H1 (cell line): Measurements from ENCODE around the gene ZNF385B. TPM values are rescaled to one million over a fixed set of nuclear protein-coding genes. Genes with fewer than 3 reads are reported as not detected.

Experiments
- CTCF ChIA-PET: fragments of 300-600 bp; sonication (Branson Sonifier 250); formaldehyde crosslinking; loops from one replicate; lab custom pipeline; 2021; ENCODE audit not compliant: partially characterized antibody; lab: Charles Lee
- POLR2A ChIA-PET: fragments of 300-600 bp; sonication (Branson Sonifier 250); formaldehyde crosslinking; loops from one replicate; lab custom pipeline; 2021; ENCODE audit warnings: inconsistent platforms; ENCODE audit not compliant: partially characterized antibody; lab: Charles Lee
- DNase-seq, 2 experiments: peaks; one replicate each; pipeline versions ENCODE4 v3.0.0 to v3.0.0-alpha.2; 2010 to 2022; ENCODE audit warnings: low spot score in 2 of 2, low read depth in 1 of 2, mixed read lengths in 1 of 2
- FAIRE-seq: peaks from 2 replicates; lab custom pipeline; 2011; peaks lifted over from hg19 to GRCh38; lab: Jason Lieb, UNC
- H2AFZ ChIP-seq: 2 replicates; pipeline ENCODE4 v1.8.1; 2012; ENCODE audit warnings: low read length, inconsistent platforms
- H2AK5ac ChIP-seq: 2 replicates; pipeline ENCODE4 v1.6.1; 2013; ENCODE audit warnings: low read depth, low read length
- H2BK120ac ChIP-seq: replicated peaks from 2 replicates; pipeline ENCODE3; 2013; ENCODE audit warnings: low read depth, low read length, inconsistent platforms
- H2BK12ac ChIP-seq: 2 replicates; pipeline ENCODE4 v1.6.1; 2013; ENCODE audit warnings: low read depth, low read length
- H2BK15ac ChIP-seq: 2 replicates; pipeline ENCODE4 v1.6.1; 2013; ENCODE audit warnings: low read length
- H2BK20ac ChIP-seq: 2 replicates; pipeline ENCODE4 v1.6.1; 2013; ENCODE audit warnings: low read length
- H2BK5ac ChIP-seq: 2 replicates; pipeline ENCODE4 v1.6.1; 2013; ENCODE audit warnings: low read depth, low read length
- H3K14ac ChIP-seq: 2 replicates; pipeline ENCODE4 v1.6.1; 2013; ENCODE audit warnings: inconsistent platforms; ENCODE audit not compliant: insufficient read length
- H3K18ac ChIP-seq: 2 replicates; pipeline ENCODE4 v1.6.1; 2013; ENCODE audit warnings: low read length; ENCODE audit errors: extremely low read depth
- H3K23ac ChIP-seq: 2 replicates; pipeline ENCODE4 v1.6.1; 2013; ENCODE audit warnings: inconsistent platforms; ENCODE audit not compliant: insufficient read length
- H3K23me2 ChIP-seq: 2 replicates; pipeline ENCODE4 v1.6.1; 2013; ENCODE audit warnings: low read depth, low read length
- H3K27ac ChIP-seq: 2 replicates; pipeline ENCODE4 v1.6.1; 2011; ENCODE audit warnings: low read depth, low read length, inconsistent platforms
- H3K27me3 ChIP-seq, 4 experiments: replicated peaks in 1 of 4; 1 replicate in 1 of 4; 2 replicates in 3 of 4; pipeline versions ENCODE4 v1.6.1 to v1.8.1; 2011 to 2013; ENCODE audit warnings: low read length in 3 of 4, mild to moderate bottlenecking in 3 of 4, inconsistent platforms in 2 of 4, mixed read lengths in 2 of 4, moderate library complexity in 1 of 4; ENCODE audit not compliant: control insufficient read depth in 3 of 4, insufficient read depth in 3 of 4; ENCODE audit errors: extremely low read depth in 1 of 4
- H3K36me3 ChIP-seq, 4 experiments: 2 replicates each; pipeline versions ENCODE4 v1.6.1 to v1.8.1; 2011 to 2013; ENCODE audit warnings: mild to moderate bottlenecking in 4 of 4, low read length in 3 of 4, moderate library complexity in 2 of 4, control low read depth in 1 of 4, inconsistent platforms in 1 of 4; ENCODE audit not compliant: insufficient read depth in 4 of 4, control insufficient read depth in 2 of 4
- H3K4ac ChIP-seq: replicated peaks from 2 replicates; pipeline ENCODE3; 2013; ENCODE audit warnings: low read length, low read depth, mixed read lengths, inconsistent platforms; ENCODE audit not compliant: insufficient read length
- H3K4me1 ChIP-seq, 4 experiments: replicated peaks in 1 of 4; 1 replicate in 1 of 4; 2 replicates in 3 of 4; pipeline versions ENCODE4 v1.6.1 to v1.8.1; 2011 to 2013; ENCODE audit warnings: low read length in 3 of 4, inconsistent platforms in 2 of 4, mixed read lengths in 1 of 4; ENCODE audit not compliant: insufficient read depth in 4 of 4, control insufficient read depth in 3 of 4
- H3K4me2 ChIP-seq, 2 experiments: 2 replicates each; pipeline versions ENCODE4 v1.6.1 to v1.8.1; 2011 to 2013; ENCODE audit warnings: low read depth in 2 of 2, low read length in 2 of 2, control low read depth in 1 of 2, inconsistent platforms in 1 of 2, mild to moderate bottlenecking in 1 of 2; ENCODE audit not compliant: insufficient read depth in 1 of 2
- H3K4me3 ChIP-seq, 4 experiments: fragments of 200-600, 300-600 bp in 1 of 4; sonication (generic), shearing (Covaris generic), sonication (Bioruptor Twin) in 1 of 4; 2 replicates each; pipeline versions ENCODE4 v1.5.1 to v1.8.1; 2011 to 2016; ENCODE audit warnings: low read length in 4 of 4, low read depth in 3 of 4, control low read depth in 2 of 4, inconsistent platforms in 2 of 4, mild to moderate bottlenecking in 2 of 4, mixed read lengths in 1 of 4, moderate library complexity in 1 of 4; ENCODE audit not compliant: insufficient read depth in 2 of 4; ENCODE audit errors: extremely low read depth in 1 of 4
- H3K56ac ChIP-seq: replicated peaks from 2 replicates; pipeline ENCODE3; 2013; ENCODE audit warnings: low read depth, mild to moderate bottlenecking, mixed read lengths, low read length, inconsistent platforms; ENCODE audit not compliant: insufficient read length
- H3K79me1 ChIP-seq: 2 replicates; pipeline ENCODE4 v1.6.1; 2013; ENCODE audit warnings: low read depth, low read length, control low read depth
- H3K79me2 ChIP-seq, 2 experiments: 2 replicates each; pipeline versions ENCODE4 v1.6.1 to v1.8.1; 2012 to 2013; ENCODE audit warnings: low read length in 2 of 2, mild to moderate bottlenecking in 2 of 2, inconsistent platforms in 1 of 2; ENCODE audit not compliant: insufficient read depth in 2 of 2, control insufficient read depth in 1 of 2
- H3K9ac ChIP-seq, 4 experiments: replicated peaks in 1 of 4; 1 replicate in 1 of 4; 2 replicates in 3 of 4; pipeline versions ENCODE4 v1.6.1 to v1.8.1; 2011 to 2013; ENCODE audit warnings: low read depth in 3 of 4, low read length in 3 of 4, control low read depth in 2 of 4, mild to moderate bottlenecking in 2 of 4, moderate library complexity in 2 of 4, inconsistent platforms in 1 of 4; ENCODE audit errors: extremely low read depth in 1 of 4
- H3K9me3 ChIP-seq, 2 experiments: 2 replicates each; pipeline versions ENCODE4 v1.6.1 to v1.8.1; 2012 to 2013; ENCODE audit warnings: mild to moderate bottlenecking in 2 of 2, moderate library complexity in 2 of 2, control low read depth in 1 of 2, inconsistent platforms in 1 of 2, low read depth in 1 of 2, low read length in 1 of 2, mixed read lengths in 1 of 2; ENCODE audit not compliant: insufficient read depth in 2 of 2
- H4K20me1 ChIP-seq, 2 experiments: replicated peaks in 1 of 2; 2 replicates each; pipeline versions ENCODE3 to v1.8.1; 2011 to 2013; ENCODE audit warnings: inconsistent platforms in 2 of 2, low read length in 2 of 2, mild to moderate bottlenecking in 1 of 2; ENCODE audit not compliant: insufficient read depth in 2 of 2, control insufficient read depth in 1 of 2
- H4K5ac ChIP-seq: 2 replicates; pipeline ENCODE4 v1.6.1; 2013; ENCODE audit warnings: low read length, low read depth, mixed read lengths, inconsistent platforms; ENCODE audit not compliant: insufficient read length
- H4K8ac ChIP-seq: 2 replicates; pipeline ENCODE4 v1.8.0; 2013; ENCODE audit warnings: mild to moderate bottlenecking, moderate library complexity, low read length, inconsistent platforms; ENCODE audit not compliant: insufficient read depth; ENCODE audit errors: extremely low read depth
- H4K91ac ChIP-seq: replicated peaks from 2 replicates; pipeline ENCODE3; 2013; ENCODE audit warnings: low read length, mixed read lengths, inconsistent platforms; ENCODE audit not compliant: insufficient read length
- EP300 ChIP-seq, 2 experiments: IDR thresholded peaks; 1 replicate in 1 of 2; 2 replicates in 1 of 2; pipeline ENCODE4 v1.6.1; 2011 to 2012; ENCODE audit warnings: low read depth in 2 of 2, low read length in 2 of 2, mild to moderate bottlenecking in 2 of 2, borderline replicate concordance in 1 of 2, inconsistent platforms in 1 of 2, moderate library complexity in 1 of 2
- POLR2AphosphoS5 ChIP-seq: IDR thresholded peaks from 2 replicates; pipeline ENCODE4 v1.6.1; 2011; ENCODE audit warnings: low read depth, low read length
- RBBP5 ChIP-seq: IDR thresholded peaks from 2 replicates; pipeline ENCODE4 v1.7.1; 2012; ENCODE audit warnings: low read depth, mild to moderate bottlenecking, inconsistent platforms, low read length, moderate library complexity, borderline replicate concordance
- SIX5 ChIP-seq: IDR thresholded peaks from 2 replicates; pipeline ENCODE4 v1.6.1; 2011; ENCODE audit warnings: mild to moderate bottlenecking, low read depth, low read length
- WGBS, 2 experiments: shearing (Covaris generic) in 1 of 2; methylation state at CpG; one replicate each; pipeline versions ENCODE4 v1.1.6 to v1.1.7; 2013 to 2015; ENCODE audit warnings: low lambda C conversion rate in 2 of 2, mixed read lengths in 2 of 2, inconsistent platforms in 1 of 2, low coverage in 1 of 2, missing lambda C conversion rate in 1 of 2; ENCODE audit not compliant: insufficient replicate concordance in 2 of 2, insufficient coverage in 1 of 2, insufficient read length in 1 of 2; ENCODE audit errors: extremely low coverage in 1 of 2, missing lambda C conversion rate in 1 of 2; 5-methylcytosine and 5-hydroxymethylcytosine counted together
- polyA plus RNA-seq, 7 experiments: library from polyadenylated mRNA; depleted of rRNA in 3 of 7; stranded (reverse) in 5 of 7; unstranded in 2 of 7; fragments of >200 nt in 5 of 7; fragments of 200-250 nt in 2 of 7; gene quantifications; 1 replicate in 5 of 7; 2 replicates in 1 of 7; 4 replicates in 1 of 7; pipeline versions ENCODE4 v1.2.1 to v1.2.3, GENCODE V29; 2011 to 2013; ENCODE audit warnings: missing spikeins in 2 of 7, mixed read lengths in 2 of 7
- total RNA-seq: library from RNA; stranded (reverse); fragmentation: NEBNext Ultra II Directional; extraction: Animal tissue kit (Norgen Biotek cat#: 25700); gene quantifications from 2 replicates; pipeline ENCODE4 v1.2.1, GENCODE V29; 2021

Gene ZNF385B
- total and polyA plus RNA-seq, 2 of the 8 experiments (the other 6 are each of a cell fraction or from before 2014, with no cell fraction given) = 1.1 to 3.7 TPM

- H3K79me2 ChIP-seq = no peaks in the 10 kb centered on the region
- no peak overlapping the region for H3K4ac ChIP-seq
- H3K23me2 ChIP-seq = no peaks in the 10 kb centered on the region
- WGBS, 2 experiments = 88% methylated on average over 2 of the region's 2 CpGs; no CpG with 5 or more reads in 1 of the 2 experiments
- DNase-seq (no peak), FAIRE-seq (no peak)
- no peak overlapping the region for H3K14ac ChIP-seq
- H3K9me3 ChIP-seq = no peaks in the 10 kb centered on the region
- H2BK120ac ChIP-seq = no peak overlapping the region
- H4K91ac ChIP-seq = no peak overlapping the region
- no peak overlapping the region for H4K8ac ChIP-seq
- no peak overlapping the region for H3K4me2 ChIP-seq
- H3K18ac ChIP-seq = no peak overlapping the region
- H2BK5ac ChIP-seq = no peak overlapping the region
- H3K9ac ChIP-seq = no peak overlapping the region
- H3K27me3 ChIP-seq = no peaks in the 10 kb centered on the region
- no peak overlapping the region for H2AK5ac ChIP-seq
- TF ChIP-seq EP300 (IDR thresholded peaks at IDR 0.05; ENCODE audit: borderline replicate concordance in 1 of 2, low read depth in 2 of 2, low read length in 2 of 2) = no peak
- no peak for TF ChIP-seq SIX5
- no peak for TF ChIP-seq RBBP5
- no peak for TF ChIP-seq POLR2AphosphoS5
- no peak overlapping the region for H2BK20ac ChIP-seq
- ChIA-PET CTCF (no interaction called here), POLR2A (no interaction called here)
- no peak overlapping the region for H3K4me3 ChIP-seq
- no peak overlapping the region for H2BK15ac ChIP-seq
- H3K79me1 ChIP-seq = no peaks in the 10 kb centered on the region
- no peaks in the 10 kb centered on the region for H4K20me1 ChIP-seq
- H4K5ac ChIP-seq = no peak overlapping the region
- no peaks in the 10 kb centered on the region for H3K4me1 ChIP-seq
- no peak overlapping the region for H2BK12ac ChIP-seq
- no peak overlapping the region for H3K56ac ChIP-seq
- no peak overlapping the region for H2AFZ ChIP-seq
- H3K27ac ChIP-seq = no peak overlapping the region
- H3K23ac ChIP-seq = no peak overlapping the region
- no peaks in the 10 kb centered on the region for H3K36me3 ChIP-seq
Measured at GRCh38 chr2:179669196-179669595, 192.2 kb downstream of the ZNF385B start.
